HEK293 (cell line): Measurements from ENCODE around the gene KCNJ15.

Experiments
- CTCF ChIP-seq: fragments of 450-650 bp; formaldehyde crosslinking; IDR thresholded peaks from 2 replicates; pipeline ENCODE4 v1.5.1; 2016; ENCODE audit warnings: missing biosample characterization, missing genetic modification characterization
- GLIS2 ChIP-seq: fragments of 450-650 bp; formaldehyde crosslinking; IDR thresholded peaks from 2 replicates; pipeline ENCODE4 v1.5.1; 2016; ENCODE audit warnings: missing biosample characterization, missing genetic modification characterization
- ZBTB8A ChIP-seq: fragments of 450-650 bp; formaldehyde crosslinking; IDR thresholded peaks from 2 replicates; pipeline ENCODE4 v1.5.1; 2016; ENCODE audit warnings: missing biosample characterization, missing genetic modification characterization
- ZEB2 ChIP-seq: fragments of 450-650 bp; formaldehyde crosslinking; IDR thresholded peaks from 2 replicates; pipeline ENCODE4 v1.5.1; 2016; ENCODE audit warnings: missing biosample characterization, missing genetic modification characterization
- ZNF114 ChIP-seq: fragments of 450-650 bp; formaldehyde crosslinking; IDR thresholded peaks from 2 replicates; pipeline ENCODE4 v1.5.0; 2017; ENCODE audit warnings: missing biosample characterization, missing genetic modification characterization
- ZNF18 ChIP-seq: fragments of 450-650 bp; formaldehyde crosslinking; IDR thresholded peaks from 2 replicates; pipeline ENCODE4 v1.5.1; 2016; ENCODE audit warnings: missing biosample characterization, missing genetic modification characterization
- ZNF423 ChIP-seq: fragments of 450-650 bp; formaldehyde crosslinking; IDR thresholded peaks from 2 replicates; pipeline ENCODE4 v1.5.1; 2016; ENCODE audit warnings: missing biosample characterization, missing genetic modification characterization
- ZNF529 ChIP-seq: fragments of 450-650 bp; formaldehyde crosslinking; IDR thresholded peaks from 2 replicates; pipeline ENCODE4 v1.5.1; 2017; ENCODE audit warnings: missing genetic modification characterization, missing biosample characterization; ENCODE audit not compliant: insufficient replicate concordance
- ZNF561 ChIP-seq: fragments of 450-650 bp; IDR thresholded peaks from 2 replicates; pipeline ENCODE4 v1.5.1; 2018; ENCODE audit warnings: missing biosample characterization, missing genetic modification characterization, borderline replicate concordance
- ZSCAN18 ChIP-seq: fragments of 450-650 bp; formaldehyde crosslinking; IDR thresholded peaks from 2 replicates; pipeline ENCODE4 v1.5.1; 2016; ENCODE audit warnings: missing biosample characterization, missing genetic modification characterization

GRCh38 chr21:38298832-38299231, 42.0 kb downstream of the KCNJ15 start:
- TF ChIP-seq ZNF561: no peak
- no peak for TF ChIP-seq CTCF (tag by site-specific recombination)
- TF ChIP-seq ZNF18 (tag by site-specific recombination): no peak
- TF ChIP-seq ZNF423 (tag by site-specific recombination): no peak
- TF ChIP-seq ZBTB8A (tag by site-specific recombination): no peak
- no peak for TF ChIP-seq GLIS2
- no peak for TF ChIP-seq ZEB2 (tag by site-specific recombination)
- no peak for TF ChIP-seq ZNF529 (tag by site-specific recombination)
- TF ChIP-seq ZNF114 (tag by site-specific recombination): no peak
- TF ChIP-seq ZSCAN18 (tag by site-specific recombination): no peak
